Ovary (tissue), 3 donors: ENCODE results near the gene SART1.

Experiments
- CTCF ChIP-seq, 3 donors: fragments of 450-650 bp in 2 of 3; fragments of 200-600 bp in 1 of 3; IDR thresholded peaks; one replicate each; pipeline versions ENCODE4 v1.5.1 to v1.8.0; 2016 to 2022; ENCODE audit warnings: antibody characterized with exemption in 3 of 3, mild to moderate bottlenecking in 1 of 3
- POLR2A ChIP-seq: fragments of 450-650 bp; IDR thresholded peaks from one replicate; pipeline ENCODE4 v1.6.1; 2017; ENCODE audit warnings: antibody characterized with exemption, mild to moderate bottlenecking, moderate library complexity
- donor health status: DM: no; HTN: no; CAD: no.

GRCh38 chr11:66014804-66015453 lies 53.4 kb downstream of the SART1 start:
- TF ChIP-seq CTCF (IDR thresholded peaks at IDR 0.05) (no peak), POLR2A (no peak)
